NCI-H345 treated with DMSO at 0.1 percent for 48 hours (cell line): ENCODE measurements around the gene SOD2.
"Not testable (repeated sequence)": the region's sequence is repeated elsewhere in the genome, so short reads cannot be mapped to it uniquely, and the experiment has no call there.

Experiments
- DNase-seq: peaks from one replicate; lab custom pipeline; 2025; ENCODE audit not compliant: unreplicated experiment; lab: John Stamatoyannopoulos, UW

Gene SOD2

DNA sequence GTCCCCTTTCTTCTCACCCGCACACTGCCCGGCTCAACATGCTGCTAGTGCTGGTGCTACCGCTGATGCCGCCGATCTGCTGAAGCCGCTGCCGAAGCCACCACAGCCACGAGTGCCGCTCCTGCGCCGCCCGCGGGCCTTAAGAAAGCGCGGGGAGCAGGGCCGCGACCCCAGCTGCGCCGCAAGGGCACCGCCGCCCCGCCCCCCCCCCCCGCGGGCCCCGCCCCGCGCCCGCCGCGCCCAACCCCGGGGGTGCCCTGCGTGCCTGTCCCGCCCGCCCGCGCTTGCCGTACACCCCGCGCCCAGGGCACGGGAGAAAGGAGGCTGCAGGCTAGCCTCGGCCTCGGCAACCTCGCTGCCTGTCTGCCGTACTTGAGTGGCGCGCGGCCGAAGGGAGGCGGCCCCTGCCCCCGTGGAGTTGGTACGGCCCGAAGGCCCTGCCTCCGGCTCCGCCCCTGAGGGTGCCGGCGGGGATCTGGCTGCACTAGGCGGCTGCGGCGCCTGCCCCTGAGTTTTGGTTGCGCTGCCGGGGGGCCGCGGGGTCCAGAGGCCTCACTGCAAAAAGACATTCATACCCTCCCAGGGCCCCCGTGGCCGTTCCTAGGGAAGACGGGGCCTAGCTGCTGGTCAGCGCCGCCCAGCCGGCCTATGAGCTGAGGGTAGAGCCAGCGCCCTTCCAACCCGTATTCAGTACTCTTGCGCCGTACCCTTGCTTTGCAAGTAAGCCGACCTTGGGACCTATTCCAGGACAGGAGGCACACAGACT is at the start of gene SOD2:
Gene SOD2, minus strand, starts transcription at position 114 of the 766 bp plus-strand sequence. Its CDS starts 74 bp downstream, at position 40.
- DNase-seq, result peak; percentile 66

DNA sequence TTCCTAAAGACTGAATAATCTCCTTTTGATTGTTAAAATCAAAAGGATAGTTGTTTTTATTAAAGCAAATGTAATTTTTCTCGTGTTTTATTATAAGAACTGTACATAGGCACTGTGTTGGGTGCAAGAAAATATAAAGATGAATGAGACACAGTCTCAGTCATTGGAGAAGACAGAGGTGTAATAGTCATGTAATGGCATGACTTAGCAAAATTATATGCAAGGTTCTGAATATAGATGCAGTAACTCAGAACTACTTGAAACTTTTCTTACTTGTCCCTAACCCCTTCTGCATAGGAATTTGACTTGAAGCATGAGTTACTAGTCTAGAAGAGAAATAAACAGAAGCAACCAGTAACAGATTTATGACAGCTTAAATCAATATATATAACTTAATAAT is 49.1 kb upstream of the SOD2 start:
- DNase-seq, result no peak

DNA sequence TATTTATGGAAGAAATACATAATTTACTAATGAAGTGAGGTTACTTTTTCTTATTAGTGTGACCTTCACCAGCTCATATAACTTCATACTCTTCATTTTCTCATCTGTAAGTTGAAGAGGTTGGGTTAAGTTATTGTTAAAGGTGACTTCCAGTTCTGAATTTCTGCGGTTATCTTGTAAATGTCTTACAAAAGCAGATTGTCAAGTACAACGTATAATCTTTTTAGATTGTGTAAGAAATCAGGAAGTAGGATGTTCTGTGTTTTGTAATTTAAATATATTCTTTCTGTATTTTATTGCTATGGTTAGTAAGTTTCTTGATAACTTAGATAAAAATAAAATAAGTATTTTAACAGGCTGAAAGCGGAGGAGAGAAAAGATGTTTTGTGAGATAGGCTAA is 46.3 kb upstream of the SOD2 start:
- no peak for DNase-seq

DNA sequence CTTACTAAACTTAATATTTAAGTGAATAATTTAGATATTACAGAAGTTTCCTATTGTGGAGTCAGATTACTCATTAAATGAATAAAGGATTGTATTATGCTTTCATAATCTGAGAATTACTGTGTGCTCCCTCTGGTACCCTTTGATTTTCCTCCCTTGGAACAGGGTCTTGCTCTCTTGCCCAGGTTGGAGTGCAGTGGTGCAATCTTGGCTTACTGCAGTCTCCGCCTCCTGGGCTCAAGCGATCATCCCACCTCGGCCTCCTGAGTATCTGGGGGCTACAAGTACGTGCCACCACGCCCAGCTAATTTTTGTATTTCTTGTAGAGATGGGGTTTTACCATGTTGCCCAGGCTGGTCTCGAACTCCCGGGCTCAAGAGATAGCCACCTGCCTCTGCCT is 43.9 kb upstream of the SOD2 start:
- DNase-seq, result no peak

GRCh38 chr6:159733395-159733794 is 40.4 kb upstream of the SOD2 start:
- not testable (repeated sequence) for DNase-seq

DNA sequence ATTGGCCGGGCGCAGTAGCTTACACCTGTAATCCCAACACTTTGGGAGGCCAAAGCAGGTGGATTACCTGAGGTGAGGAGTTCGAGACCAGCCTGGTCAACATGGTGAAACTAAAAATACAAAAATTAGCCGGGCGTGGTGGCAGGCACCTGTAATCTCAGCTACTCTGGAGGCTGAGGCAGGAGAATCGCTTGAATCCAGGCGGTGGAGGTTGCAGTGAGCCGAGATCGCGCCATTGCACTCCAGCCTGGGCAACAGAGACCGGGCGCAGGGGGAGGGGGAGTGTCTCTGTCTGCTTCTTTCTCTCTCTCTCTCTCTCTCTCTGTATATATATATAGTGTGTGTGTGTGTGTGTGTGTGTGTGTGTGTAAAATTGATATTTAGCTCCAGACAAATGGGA is 39.5 kb upstream of the SOD2 start:
- DNase-seq, result not testable (repeated sequence)

DNA sequence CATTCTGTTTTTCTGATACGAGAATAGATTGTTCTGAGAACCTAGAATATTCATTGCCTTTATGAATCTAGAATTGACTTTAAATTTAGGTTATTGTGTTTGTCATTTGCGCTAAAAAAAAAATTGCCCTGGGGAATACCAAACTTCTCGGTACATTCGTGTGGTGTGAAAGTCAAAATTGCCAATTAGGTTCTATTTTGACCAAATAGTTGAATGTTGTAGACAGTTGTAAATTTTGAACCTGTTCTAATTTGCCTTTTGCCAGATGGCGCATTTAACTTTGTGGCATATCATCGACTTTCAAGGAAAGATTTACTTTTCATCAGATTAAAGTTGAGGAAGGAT is 37.3 kb upstream of the SOD2 start:
- DNase-seq, result no peak

- DNase-seq, result no peak
These were observed 36.7 kb upstream of the SOD2 start for GRCh38 chr6:159729598-159730331.

DNA sequence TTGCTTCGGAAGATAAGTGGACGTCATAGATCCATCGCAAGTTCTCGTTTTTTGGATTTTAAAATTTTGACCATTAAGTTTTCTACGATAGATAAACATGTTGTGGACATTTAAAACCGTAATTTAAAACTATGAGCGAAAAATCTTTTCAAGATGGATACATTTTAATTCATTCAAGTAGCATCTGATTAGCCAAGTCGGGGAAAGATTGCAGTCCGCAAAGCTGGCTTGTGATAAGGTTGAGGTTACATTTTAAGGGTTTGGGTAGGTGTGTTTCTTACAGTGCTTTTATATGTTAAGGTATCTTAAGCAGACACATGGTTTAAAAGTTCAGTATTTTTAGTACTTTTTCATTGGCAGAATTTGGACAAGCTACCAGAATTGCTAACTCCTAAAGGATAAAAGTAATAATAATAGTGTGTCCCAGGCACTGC is 35.5 kb upstream of the SOD2 start:
- no peak for DNase-seq

GRCh38 chr6:159727717-159728445 is 34.8 kb upstream of the SOD2 start:
- peak; percentile 7 for DNase-seq

DNA sequence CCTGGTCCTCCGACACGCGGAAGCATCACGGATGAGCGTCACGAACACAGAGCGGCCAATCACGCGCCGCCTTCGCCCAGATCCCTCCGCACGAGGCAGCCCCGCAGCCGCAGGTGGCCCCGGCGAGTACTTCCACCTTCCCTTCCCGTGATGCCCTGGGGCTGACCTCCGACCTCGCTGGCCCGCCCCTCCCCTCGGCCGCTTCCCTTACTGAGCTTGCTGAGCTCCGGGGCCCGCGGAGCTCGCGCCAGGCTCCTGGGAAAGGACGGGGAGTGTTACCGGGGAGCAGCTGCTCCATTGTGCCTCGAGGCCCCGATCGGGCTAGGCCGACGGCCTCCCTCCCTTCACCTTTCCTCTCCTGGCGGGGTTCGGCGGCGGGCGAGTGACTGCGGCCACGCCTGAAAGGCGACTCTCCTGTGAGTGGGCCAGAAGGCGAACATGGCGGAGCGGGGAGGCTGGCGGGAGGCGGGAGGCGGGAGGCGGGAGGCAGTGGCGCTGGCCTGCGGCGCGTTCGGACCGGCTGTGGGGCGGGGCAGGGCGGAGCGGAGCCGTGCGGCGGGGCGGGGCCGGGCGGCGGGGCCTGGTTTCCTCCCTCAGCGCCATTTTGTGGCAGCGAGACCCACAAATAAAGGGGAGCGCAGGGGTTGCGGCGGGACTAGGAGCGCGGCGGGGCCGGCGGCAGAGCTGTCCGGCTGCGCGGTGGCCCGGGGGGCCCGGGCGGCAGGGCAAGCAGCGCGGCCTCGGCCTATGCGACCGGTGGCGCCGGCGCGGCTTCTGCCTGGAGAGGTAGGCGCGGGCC is 34.1 kb upstream of the SOD2 start, which contains the start of gene WTAP:
Gene WTAP, plus strand, starts transcription at position 589 of the 799 bp plus-strand sequence. CDS start 8,760 bp downstream, outside the sequence.
- peak; percentile 93 for DNase-seq

- DNase-seq, result peak; percentile 66
These were observed 33.3 kb upstream of the SOD2 start for GRCh38 chr6:159726255-159726917.

- not testable (repeated sequence) for DNase-seq
These were observed 32.2 kb upstream of the SOD2 start for GRCh38 chr6:159725208-159725607.

- DNase-seq, result no peak
These were observed 31.7 kb upstream of the SOD2 start for GRCh38 chr6:159724778-159725177.

DNA sequence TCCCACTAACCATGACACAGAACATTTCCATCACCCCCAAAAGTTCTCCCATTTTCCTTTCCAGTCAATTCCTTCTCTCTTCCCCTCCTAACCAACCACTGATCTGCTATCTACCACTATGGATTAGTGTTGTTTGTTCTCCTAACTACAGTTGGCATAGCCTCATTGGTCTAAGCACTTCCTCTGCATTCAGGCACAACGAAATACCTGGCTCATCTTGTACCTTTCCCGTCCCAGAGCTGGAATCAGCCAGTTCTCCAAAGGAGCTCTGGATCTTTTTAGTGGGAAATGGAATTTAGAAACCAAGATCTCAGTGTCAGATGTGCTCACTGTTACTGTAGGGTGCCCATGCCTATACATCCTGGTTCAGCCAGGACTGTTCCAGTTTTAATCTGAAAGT is 30.2 kb upstream of the SOD2 start:
- no peak for DNase-seq

DNA sequence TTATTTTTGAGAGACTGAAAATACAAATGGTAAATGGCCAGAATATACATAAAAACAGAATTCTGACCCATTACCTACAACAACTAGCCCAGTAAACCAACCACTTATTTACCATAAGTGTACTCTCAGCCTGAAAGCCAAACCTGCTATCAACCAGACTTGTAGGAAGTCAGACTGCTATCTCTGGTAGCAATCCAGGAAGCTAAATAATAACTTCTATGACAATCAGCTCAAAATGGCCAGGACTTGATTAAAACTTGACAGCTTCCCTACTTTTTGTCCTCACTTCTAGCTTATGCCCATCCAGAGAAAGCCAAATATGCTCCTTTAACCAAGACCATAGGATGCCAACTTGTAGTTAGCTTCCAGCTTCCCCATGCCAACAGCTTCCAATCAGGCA is 29.6 kb upstream of the SOD2 start:
- DNase-seq, result no peak

GRCh38 chr6:159721981-159722380 is 28.9 kb upstream of the SOD2 start:
- DNase-seq, result not testable (repeated sequence)

DNA sequence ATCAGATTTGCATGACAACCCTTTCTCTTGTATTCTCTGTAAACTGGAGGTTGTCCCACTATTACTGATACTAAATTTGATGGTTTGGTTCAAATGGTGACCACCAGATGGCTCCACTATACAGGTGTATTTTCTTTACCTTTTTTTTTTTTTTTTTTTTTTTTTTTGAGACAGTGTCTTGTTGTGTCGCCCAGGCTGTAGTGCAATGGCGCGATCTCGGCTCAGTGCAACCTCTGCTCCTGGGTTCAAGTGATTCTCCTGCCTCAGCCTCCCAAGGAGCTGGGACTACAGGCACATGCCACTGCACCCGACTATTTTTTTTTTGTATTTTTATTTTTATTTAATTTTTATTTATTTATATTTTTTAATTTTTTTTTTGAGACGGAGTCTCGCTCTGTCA is 27.7 kb upstream of the SOD2 start:
- DNase-seq, result peak; percentile 11

DNA sequence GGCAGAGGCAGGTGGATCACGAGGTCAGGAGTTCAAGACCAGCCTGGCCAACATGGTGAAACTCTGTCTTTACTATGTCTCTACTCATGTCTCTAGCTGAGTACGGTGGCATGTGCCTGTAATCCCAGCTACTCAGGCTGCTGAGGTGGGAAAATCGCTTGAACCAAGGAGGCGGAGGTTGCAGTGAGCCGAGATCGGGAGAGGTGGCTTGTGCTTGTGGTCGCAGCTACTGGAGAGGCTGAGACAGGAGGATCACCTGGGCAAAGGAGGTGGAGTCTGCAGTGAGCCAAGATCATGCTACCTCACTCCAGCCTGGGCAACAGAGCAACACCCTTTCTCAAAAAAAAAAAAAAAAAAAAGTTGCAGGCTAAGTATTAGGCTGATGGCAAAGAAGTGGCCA is 26.2 kb upstream of the SOD2 start:
- no peak for DNase-seq

DNA sequence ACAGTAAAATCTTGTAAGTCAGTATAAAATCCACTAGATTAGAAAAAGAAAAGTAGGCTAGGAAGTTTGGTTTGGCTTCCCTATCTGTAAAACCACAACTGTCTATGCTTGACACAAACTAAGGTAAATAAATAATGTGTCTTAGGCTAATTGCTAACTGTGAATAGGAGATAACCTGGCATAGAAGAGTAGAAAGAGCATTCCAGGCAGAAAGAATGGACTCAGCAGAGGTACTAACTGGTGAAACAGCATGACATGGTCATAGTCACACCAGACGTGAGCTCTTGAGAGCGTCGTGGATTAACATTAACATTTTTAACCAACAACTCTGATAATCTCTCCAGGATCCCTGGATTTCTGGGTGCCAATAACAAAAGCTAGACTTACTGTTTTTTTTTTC is 25.6 kb upstream of the SOD2 start:
- no peak for DNase-seq
